ENCODE data around the gene CBY2. TPM values are rescaled to one million over a fixed set of nuclear protein-coding genes. Genes with fewer than 3 reads are reported as not detected.

CBY2 gene
- polyA plus RNA-seq, 1 experiment = not detected

- no peak for DNase-seq (ENCODE audit: low read depth, low spot score)
- ChIA-PET CTCF (no interaction called here), POLR2A (no interaction called here)
- H3K27me3 ChIP-seq (ENCODE audit: control insufficient read depth, insufficient read depth, low read length) = peaks cover 9% of the 10 kb centered on the region
- H3K27ac ChIP-seq (ENCODE audit: low read depth, low read length) = no peak overlapping the region
- no peaks in the 10 kb centered on the region for H3K9me3 ChIP-seq (ENCODE audit: control insufficient read depth, insufficient read depth, low read length)
- H3K4me3 ChIP-seq (ENCODE audit: low read depth, low read length) = no peak overlapping the region
- TF ChIP-seq, protein P1, sequence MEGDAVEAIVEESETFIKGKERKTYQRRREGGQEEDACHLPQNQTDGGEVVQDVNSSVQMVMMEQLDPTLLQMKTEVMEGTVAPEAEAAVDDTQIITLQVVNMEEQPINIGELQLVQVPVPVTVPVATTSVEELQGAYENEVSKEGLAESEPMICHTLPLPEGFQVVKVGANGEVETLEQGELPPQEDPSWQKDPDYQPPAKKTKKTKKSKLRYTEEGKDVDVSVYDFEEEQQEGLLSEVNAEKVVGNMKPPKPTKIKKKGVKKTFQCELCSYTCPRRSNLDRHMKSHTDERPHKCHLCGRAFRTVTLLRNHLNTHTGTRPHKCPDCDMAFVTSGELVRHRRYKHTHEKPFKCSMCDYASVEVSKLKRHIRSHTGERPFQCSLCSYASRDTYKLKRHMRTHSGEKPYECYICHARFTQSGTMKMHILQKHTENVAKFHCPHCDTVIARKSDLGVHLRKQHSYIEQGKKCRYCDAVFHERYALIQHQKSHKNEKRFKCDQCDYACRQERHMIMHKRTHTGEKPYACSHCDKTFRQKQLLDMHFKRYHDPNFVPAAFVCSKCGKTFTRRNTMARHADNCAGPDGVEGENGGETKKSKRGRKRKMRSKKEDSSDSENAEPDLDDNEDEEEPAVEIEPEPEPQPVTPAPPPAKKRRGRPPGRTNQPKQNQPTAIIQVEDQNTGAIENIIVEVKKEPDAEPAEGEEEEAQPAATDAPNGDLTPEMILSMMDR (IDR thresholded peaks at IDR 0.05; ENCODE audit: low read depth, low read length) = no peak
Observed at GRCh38 chr13:45681113-45681512, 21.0 kb upstream of the CBY2 start.

- Histone ChIP-seq H3K9me3 (ENCODE audit: control insufficient read depth, insufficient read depth, low read length) (no peaks in the 10 kb centered on the region), H3K27ac (ENCODE audit: low read depth, low read length) (no peak overlapping the region), H3K4me3 (ENCODE audit: low read depth, low read length) (no peak overlapping the region), H3K27me3 (ENCODE audit: control insufficient read depth, insufficient read depth, low read length) (peaks cover 6% of the 10 kb centered on the region)
- TF ChIP-seq, protein P1 (IDR thresholded peaks at IDR 0.05; ENCODE audit: low read depth, low read length) = no peak
- ChIA-PET POLR2A (no interaction called here), CTCF (no interaction called here)
- DNase-seq (ENCODE audit: low read depth, low spot score) = no peak
Observed at GRCh38 chr13:45682494-45683008, 19.6 kb upstream of the CBY2 start.

DNA sequence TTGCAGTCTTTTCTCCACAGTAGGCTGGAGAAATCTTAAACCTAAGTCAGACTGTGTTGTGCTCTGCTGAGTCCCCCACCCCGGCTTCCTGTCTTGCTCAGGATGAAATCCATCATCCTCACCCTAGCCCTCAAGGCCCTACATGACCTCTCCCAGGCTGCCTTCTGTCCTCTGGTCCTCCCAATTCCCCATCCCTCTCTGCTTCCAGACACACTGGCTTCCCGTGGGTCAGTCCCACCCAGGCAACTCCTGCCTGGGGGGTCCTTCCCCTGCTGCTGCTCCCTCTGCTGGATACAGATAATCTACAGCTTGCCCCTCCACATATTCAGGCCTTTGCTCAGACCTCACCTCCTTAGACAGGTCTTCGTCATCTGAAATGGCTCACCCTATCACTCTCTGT, 18.4 kb upstream of the CBY2 start:
- POLR2A ChIA-PET = no interaction called here

DNA sequence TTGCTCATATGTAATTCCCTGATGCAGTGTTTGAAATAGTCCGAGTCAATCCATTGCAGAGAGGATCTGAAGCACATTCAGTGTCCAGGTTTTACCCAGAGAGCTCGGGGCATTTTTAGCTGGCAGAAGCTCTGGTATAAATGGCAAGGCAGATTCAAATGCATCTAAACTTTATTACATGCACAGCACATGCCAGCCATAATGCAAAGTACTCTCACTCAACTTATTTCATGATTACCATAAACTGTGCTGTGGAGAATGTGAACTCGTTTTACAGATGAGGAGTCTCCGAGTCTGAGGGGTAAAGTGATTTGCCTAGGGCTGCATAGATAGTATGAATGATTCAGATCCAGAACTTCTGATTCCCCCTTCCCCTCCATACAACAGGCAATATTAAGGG, 13.5 kb upstream of the CBY2 start:
- TF ChIP-seq, protein P1 (IDR thresholded peaks at IDR 0.05; ENCODE audit: low read depth, low read length) = no peak
- Histone ChIP-seq H3K27ac (ENCODE audit: low read depth, low read length) (no peak overlapping the region), H3K27me3 (ENCODE audit: control insufficient read depth, insufficient read depth, low read length) (peaks cover 7% of the 10 kb centered on the region), H3K9me3 (ENCODE audit: control insufficient read depth, insufficient read depth, low read length) (no peaks in the 10 kb centered on the region), H3K4me3 (ENCODE audit: low read depth, low read length) (no peak overlapping the region)
- CTCF ChIA-PET = no interaction called here
- no peak for DNase-seq (ENCODE audit: low read depth, low spot score)
- POLR2A ChIA-PET = no interaction called here

More for the DNA sequence above, 18.4 kb upstream of the CBY2 start:
- H3K4me3 ChIP-seq (ENCODE audit: low read depth, low read length) = no peak overlapping the region
- no peak for DNase-seq (ENCODE audit: low read depth, low spot score)
- H3K9me3 ChIP-seq (ENCODE audit: control insufficient read depth, insufficient read depth, low read length) = no peaks in the 10 kb centered on the region
- no peak overlapping the region for H3K27ac ChIP-seq (ENCODE audit: low read depth, low read length)
- CTCF ChIA-PET = no interaction called here
- H3K27me3 ChIP-seq (ENCODE audit: control insufficient read depth, insufficient read depth, low read length) = peaks cover 6% of the 10 kb centered on the region
- TF ChIP-seq, protein P1 (IDR thresholded peaks at IDR 0.05; ENCODE audit: low read depth, low read length) = peak; percentile 22; the same call in 1 of the 2 replicates

DNA sequence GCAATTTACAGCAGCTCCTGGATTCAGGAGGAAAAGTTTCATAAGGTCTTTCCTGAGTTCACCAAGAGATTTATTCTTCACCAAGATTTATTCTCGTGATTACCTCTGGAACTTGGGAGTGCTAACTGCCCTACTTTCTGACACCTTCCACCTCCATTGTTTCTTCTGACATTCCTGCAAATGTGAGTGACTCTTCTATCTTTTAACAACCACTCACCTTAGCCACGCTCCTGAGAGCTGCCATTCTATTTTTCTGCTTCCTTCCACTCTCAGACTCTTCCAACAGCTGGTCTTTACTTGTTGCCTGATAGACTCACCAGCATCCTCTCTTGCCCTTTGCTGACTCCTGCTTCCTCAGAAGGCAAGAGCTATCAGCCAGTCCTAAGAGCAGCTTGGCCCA, 11.5 kb upstream of the CBY2 start:
- ChIA-PET POLR2A (no interaction called here), CTCF (no interaction called here)
- TF ChIP-seq, protein P1 (IDR thresholded peaks at IDR 0.05; ENCODE audit: low read depth, low read length) = no peak
- no peak overlapping the region for H3K4me3 ChIP-seq (ENCODE audit: low read depth, low read length)
- H3K27ac ChIP-seq (ENCODE audit: low read depth, low read length) = no peak overlapping the region
- no peaks in the 10 kb centered on the region for H3K9me3 ChIP-seq (ENCODE audit: control insufficient read depth, insufficient read depth, low read length)
- DNase-seq (ENCODE audit: low read depth, low spot score) = no peak
- H3K27me3 ChIP-seq (ENCODE audit: control insufficient read depth, insufficient read depth, low read length) = peaks cover 7% of the 10 kb centered on the region

Measured in AG04450 (cell line).